Measurements from ENCODE around the gene RAVER1.
"Not testable (repeated sequence)": the region's sequence is repeated elsewhere in the genome, so short reads cannot be mapped to it uniquely, and the experiment has no call there.

RAVER1 gene, protein sequence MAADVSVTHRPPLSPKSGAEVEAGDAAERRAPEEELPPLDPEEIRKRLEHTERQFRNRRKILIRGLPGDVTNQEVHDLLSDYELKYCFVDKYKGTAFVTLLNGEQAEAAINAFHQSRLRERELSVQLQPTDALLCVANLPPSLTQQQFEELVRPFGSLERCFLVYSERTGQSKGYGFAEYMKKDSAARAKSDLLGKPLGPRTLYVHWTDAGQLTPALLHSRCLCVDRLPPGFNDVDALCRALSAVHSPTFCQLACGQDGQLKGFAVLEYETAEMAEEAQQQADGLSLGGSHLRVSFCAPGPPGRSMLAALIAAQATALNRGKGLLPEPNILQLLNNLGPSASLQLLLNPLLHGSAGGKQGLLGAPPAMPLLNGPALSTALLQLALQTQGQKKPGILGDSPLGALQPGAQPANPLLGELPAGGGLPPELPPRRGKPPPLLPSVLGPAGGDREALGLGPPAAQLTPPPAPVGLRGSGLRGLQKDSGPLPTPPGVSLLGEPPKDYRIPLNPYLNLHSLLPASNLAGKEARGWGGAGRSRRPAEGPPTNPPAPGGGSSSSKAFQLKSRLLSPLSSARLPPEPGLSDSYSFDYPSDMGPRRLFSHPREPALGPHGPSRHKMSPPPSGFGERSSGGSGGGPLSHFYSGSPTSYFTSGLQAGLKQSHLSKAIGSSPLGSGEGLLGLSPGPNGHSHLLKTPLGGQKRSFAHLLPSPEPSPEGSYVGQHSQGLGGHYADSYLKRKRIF

DNA sequence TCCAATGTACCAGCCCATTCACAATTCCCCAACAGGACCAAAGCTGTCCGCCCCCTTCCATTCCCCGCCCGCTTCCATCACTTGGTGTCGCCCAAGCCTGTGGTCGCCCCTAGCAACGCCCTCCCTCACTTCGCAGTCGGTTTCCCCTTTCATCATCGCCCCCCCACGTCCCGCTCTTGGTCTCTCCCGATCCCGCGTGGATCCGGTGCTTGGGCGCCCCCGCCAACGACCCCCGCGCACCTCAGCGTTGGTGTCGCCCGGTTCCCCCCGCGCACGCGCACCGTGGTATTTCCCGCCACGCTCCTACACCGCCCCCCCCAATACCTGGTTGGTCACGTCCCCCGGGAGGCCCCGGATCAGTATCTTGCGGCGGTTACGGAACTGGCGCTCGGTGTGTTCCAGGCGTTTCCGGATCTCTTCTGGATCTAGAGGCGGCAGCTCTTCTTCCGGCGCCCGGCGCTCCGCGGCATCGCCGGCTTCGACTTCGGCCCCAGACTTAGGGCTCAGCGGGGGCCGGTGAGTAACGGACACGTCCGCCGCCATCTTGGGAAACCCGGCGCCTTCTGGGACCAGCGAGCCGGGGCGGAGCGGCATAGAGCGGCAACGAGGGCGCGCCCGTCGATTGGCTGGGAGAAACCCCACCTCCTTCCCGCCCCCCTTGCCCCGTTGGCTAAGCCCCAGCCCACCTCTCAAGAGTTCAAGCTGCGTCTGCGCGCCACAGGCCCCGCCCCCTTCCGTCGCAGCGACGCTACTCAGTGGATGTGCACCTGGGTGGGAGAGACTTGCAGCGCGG is at the start of gene RAVER1:
Gene RAVER1, minus strand, starts transcription at position 565 of the 793 bp plus-strand sequence. Its CDS starts 22 bp downstream, at position 543.
- peak; percentile 93 to 96 for DNase-seq (ENCODE audit: low read depth in 2 of 2, low spot score in 1 of 2)

DNA sequence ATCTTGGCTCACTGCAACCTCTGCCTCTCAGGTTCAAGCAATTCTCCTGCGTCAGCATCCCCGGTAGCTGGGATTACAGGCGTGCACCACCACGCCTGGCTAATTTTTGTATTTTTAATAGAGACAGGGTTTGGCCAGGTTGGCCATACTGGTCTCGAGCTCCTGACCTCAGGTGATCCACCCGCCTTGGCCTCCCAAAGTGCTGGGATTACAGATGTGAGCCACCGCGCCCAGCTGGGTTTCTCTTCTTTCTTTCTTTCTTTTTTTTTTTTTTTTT is 49.8 kb upstream of the RAVER1 start:
- not testable (repeated sequence) for DNase-seq (ENCODE audit: low read depth in 2 of 2, low spot score in 1 of 2)

DNA sequence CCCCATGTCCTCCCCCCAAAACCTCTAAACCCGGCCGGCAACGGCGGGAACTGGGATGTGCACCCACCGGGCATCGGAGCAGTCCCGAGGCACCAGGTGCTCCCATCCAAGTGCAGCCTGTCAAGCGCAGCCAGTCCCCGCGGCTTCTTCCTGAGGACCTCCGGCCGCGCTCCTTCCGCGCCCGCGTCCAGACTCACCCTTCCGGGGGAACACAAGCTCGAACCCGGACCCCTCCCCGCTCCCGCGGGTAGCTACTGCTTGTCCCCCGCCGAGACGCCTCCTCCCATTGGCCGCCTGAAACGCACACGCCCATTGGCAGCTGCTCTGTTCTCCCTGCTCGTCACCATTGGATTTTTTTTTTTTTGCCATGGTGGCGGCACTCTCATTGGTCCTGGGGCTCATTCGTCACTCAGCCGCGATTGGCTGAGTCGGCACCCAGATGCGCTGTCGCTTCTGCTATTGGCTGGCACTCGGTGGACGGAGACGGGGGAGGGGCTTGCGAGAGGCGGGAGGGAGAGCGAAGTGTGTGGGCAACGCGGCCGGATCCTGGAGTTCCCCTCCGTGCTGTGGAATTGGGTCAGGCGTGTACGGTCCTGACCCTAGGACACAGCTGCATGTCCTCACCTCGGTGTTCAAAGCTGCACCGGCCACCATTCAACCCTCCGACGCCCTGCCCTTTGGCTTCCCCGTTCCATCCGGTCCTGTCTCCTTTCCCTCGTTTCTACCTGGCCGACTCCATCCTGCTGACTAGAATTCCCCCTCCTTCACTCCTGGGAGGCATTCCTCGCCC is 47.2 kb upstream of the RAVER1 start, which contains the start of gene TYK2:
Gene TYK2, minus strand, starts transcription at position 260 of the 790 bp plus-strand sequence. CDS start 2,166 bp downstream, outside the sequence.
- DNase-seq (ENCODE audit: low read depth in 2 of 2, low spot score in 1 of 2) = peak; percentile 85 to 88

DNA sequence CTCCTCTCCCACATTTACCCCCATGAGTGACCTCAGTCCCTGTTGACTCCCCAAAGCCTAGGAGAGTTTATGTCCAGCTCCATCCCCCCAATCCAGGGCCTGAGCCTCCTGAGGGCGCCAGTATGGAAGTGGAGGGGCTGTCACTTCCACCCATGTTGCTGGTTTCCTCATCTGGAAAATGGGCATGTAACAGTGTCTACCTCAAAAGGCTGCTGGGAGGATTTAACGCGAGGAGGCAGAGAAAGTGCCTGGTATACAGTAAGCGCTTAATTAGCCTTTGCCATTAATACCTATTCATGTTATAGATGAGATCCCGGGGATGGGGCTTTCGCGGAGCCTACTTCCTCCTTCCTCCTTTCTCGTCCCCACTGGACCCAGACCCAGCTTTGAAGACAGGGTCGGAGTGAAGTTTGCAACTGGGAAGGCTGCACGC is 46.6 kb upstream of the RAVER1 start:
- DNase-seq (ENCODE audit: low read depth in 2 of 2, low spot score in 1 of 2) = no peak

DNA sequence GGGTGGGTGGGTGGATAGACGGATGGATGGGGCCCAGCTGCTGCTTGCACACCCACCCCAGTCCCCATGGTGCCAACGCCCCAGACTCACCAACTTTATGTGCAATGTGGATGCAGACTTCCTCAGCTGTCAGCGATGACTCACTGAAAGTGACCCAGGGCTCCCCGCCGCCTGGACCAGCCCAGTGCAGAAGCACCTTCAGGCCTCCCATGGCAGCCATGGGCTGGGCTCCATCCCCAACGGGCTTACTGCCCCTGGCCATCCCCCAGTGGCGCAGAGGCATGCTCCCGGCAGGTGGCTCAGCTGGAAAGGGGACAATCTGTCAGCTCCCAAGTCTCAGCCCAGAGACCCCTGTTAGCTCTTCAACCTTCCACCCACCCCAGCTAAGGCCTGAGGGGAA is 44.8 kb upstream of the RAVER1 start:
- no peak for DNase-seq (ENCODE audit: low read depth in 2 of 2, low spot score in 1 of 2)

DNA sequence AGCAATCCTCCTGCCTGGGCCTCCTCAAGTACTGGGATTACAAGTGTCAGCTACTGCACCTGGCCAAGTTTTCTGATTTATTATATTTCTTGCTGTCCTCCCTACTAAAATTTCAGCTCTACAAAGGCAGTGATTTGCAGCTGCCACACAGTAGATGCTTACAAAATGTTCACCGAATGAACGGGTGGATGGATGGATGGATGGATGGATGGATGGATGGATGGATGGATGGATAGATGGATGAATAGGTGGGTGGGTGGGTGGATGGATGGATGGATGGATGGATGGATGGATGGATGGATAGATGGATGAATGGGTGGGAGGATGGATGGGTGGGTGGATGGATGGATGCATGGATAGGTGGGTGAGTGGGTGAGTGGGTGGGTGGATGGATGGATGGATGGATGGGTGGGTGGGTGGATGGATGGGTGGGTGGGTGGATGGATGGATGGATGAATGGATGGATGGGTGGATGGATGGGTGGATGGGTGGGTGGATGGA is 43.9 kb upstream of the RAVER1 start:
- not testable (repeated sequence) for DNase-seq (ENCODE audit: low read depth in 2 of 2, low spot score in 1 of 2)

DNA sequence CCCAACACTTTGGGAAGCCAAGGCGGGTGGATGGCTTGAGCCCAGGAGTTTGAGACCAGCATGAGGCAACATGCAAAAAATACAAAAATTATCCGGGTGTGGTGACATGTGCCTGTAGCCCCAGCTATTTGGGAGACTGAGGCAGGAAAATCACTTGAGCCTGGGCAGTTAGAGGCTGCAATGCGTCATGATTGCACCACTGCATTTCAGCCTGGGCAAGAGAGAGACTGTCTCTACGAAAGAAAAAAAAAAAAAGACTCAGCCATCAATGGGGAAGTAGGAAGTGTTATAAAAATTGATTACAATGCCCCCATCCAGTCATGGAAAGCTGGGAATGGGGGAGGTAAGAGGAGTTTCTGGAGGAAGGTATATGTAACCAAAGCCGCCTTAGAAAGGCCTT is 41.6 kb upstream of the RAVER1 start:
- DNase-seq (ENCODE audit: low read depth in 2 of 2, low spot score in 1 of 2) = no peak

DNA sequence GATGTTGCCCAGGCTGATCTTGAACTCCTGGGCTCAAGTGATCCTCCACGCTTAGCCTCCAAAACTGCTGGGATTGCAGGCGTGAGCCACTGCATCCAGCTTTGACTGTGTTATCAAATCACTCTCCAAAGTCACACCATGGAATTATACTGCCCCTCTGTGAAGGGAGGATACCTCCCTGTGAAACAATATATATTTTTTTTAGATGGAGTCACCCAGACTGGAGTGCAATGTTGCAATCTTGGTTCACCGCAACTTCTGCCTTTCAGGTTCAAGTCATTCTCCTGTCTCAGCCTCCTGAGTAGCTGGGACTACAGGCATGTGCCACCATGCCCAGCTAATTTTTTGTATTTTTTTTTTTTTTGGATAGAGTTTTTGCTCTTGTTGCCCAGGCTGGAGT is 39.4 kb upstream of the RAVER1 start:
- DNase-seq (ENCODE audit: low read depth in 2 of 2, low spot score in 1 of 2) = no peak

DNA sequence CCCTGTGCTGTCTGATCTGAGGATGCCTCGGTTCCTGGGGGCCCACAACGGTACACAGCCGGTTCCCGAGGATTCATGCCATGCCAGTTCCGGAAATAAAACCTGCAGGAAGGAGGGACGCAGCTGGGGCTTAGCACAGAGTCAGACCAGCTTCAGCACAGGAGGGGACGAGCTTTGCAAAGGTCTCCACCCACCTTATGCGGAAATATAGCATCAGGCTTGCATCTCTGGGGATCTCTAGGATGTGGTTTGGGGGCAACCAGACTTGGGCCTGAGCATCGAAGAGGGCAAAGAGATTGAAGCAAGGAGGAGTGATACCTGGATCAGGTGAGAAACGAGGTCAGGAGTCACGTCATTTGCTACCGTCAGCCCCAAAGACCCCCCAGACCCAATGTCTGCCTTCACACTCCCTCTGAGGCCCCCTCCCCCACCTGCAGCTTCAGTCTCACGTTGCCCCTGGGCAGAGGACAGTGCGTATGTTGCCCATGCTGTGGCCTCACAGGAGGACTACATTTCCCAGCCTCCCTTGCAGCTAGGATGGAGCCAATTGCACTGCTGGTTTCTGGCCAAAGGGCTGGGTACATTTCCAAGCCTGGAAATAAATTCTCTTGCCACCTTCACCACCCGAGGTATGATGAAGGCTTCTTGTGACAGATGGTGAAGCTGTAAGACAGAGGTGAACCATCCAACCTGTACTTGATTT is 34.9 kb upstream of the RAVER1 start:
- DNase-seq (ENCODE audit: low read depth in 2 of 2, low spot score in 1 of 2) = no peak

DNA sequence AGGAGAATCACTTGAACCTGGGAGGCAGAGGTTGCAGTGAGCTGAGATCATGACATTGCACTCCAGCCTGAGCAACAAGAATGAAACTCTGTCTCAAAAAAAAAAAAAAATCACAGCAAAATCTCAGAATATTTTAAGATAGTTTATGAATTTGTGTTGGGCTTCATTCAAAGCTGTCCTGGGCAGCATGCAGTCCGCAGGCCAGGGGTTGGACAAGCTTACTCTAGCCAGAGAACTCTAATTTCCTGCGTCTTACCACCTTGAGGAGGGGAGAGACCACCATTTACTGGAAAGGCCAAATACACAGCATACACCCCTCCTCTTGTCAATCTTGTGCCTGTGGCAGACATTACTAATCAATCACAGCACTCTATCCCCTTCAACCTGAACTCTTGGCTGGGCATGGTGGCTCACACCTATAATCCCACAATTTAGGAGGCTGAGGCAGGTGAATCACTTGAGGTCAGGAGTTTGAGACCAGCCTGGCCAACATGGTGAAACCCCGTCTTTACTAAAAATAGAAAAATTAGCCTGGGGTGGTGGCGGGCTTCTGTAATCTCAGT is 33.7 kb upstream of the RAVER1 start:
- not testable (repeated sequence) for DNase-seq (ENCODE audit: low read depth in 2 of 2, low spot score in 1 of 2)

DNA sequence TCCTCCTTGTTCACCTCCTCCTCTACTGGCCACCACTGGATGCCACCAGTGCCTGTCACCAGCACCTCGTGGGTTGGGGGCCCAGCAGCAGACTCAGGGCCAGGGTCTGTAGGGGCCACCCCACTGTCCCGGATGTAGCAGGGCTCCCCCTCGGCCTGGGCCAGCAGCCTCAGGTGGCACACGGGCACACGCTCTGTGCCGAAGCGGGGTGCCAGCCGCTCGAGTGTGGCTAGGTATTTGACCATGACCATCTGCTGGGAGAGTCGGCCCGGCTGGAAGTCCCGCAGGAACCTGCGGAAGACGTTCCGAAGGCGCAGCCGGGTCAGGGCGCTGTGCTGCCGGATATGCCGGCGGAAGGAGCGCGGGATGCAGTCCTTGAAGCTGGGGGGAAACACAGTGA is 32.2 kb upstream of the RAVER1 start:
- DNase-seq (ENCODE audit: low read depth in 2 of 2, low spot score in 1 of 2) = no peak

DNA sequence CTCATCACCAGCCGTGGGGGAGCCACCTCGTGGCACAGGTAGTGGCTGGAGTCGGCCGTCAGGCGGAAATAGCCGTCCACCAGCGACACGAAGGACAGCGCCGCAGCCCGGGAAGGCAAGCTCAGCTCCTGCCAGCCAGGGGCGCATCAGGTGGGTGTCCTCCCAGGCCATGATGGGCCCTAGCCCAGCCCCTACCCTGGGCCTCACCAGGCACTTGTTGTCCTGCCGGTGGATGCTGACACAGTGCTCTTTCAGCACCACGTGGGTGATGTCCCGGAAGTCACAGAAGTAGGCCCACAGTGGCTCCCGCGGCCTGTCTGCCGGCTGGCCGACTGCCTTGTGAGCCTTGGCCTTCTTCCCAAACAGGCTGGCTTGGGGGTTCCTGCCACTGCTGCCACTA is 31.3 kb upstream of the RAVER1 start:
- no peak for DNase-seq (ENCODE audit: low read depth in 2 of 2, low spot score in 1 of 2)

DNA sequence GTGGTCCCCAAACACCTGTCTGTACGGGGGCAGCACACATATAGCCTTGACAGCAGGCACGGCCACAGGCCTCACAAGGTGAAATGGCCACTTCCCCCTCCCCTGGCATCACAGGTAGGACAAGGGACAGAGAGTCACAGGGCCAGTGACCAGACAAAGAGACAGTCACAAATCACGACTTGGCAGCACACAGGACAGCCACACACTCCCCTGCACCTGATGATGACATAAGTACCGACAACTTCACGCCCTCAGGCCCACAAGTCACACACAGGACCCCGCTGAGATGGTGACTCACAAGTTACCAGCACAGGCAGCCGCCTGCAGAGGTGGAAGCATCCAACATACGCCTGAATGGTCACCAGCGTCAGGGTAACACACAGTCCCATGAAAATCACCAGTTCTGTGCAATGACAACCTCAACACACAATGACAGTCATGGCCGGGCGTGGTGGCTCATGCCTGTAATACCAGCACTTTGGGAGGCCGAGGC is 30.5 kb upstream of the RAVER1 start:
- DNase-seq (ENCODE audit: low read depth in 2 of 2, low spot score in 1 of 2) = no peak

DNA sequence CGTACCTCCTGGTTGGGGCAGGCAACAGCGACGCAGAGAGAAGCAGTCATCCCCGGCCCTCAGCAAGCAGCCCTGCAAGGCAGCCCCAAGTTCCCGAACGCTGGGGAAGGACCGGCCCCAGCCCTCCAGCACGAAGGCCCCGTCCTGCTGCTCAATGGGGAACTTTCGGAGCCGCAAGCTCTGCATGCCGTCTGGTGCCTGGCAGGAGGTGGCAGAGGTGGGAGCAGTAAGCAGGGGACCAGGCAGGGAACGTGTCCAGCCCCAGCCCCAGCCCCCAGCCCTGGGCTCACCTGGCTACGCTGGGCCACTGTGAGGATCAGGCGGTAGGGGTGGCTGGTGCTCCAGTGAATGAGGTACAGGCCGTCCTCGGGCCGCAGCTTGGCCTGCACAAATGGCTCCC is 28.9 kb upstream of the RAVER1 start:
- no peak for DNase-seq (ENCODE audit: low read depth in 2 of 2, low spot score in 1 of 2)

DNA sequence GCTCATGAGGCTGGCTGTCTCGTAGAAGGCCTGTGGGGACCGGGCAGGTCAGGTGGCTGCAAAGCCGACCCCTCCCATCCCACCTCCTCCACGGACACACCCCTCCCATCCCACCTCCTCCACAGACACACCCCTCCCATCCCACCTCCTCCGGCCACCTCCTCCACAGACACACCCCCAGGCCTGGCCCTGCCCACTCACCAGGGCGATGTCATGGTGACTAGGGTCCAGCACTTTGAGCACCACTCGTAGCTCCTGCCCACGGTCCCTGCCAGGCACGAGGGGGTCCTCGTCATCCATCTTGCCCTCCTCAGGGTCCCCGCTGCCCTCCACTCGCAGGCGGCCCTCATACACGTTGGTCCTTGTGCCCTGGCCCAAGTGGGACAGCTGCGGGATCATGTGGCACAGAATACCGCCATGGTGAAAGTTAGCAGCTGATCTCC is 28.3 kb upstream of the RAVER1 start:
- DNase-seq (ENCODE audit: low read depth in 2 of 2, low spot score in 1 of 2) = no peak

DNA sequence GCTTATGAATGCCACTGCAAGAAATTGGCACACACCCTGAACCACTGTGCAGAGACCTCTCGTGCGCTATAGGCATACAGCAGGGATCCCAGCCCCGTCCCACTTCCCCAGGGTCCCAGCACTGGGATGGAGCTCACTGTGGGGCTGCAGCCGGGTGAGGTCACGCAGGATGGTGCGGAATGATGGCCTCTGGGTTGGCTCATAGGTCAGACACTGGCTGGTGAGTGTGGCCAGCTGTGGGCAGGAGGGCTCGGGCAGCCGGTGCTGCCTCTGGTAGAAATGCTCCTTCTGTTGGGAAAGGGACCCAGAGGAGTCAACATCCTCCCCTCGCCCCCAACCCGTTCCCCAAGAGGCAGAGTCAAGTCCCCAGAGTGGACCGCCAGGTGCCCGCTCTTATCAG is 23.1 kb upstream of the RAVER1 start:
- no peak for DNase-seq (ENCODE audit: low read depth in 2 of 2, low spot score in 1 of 2)

DNA sequence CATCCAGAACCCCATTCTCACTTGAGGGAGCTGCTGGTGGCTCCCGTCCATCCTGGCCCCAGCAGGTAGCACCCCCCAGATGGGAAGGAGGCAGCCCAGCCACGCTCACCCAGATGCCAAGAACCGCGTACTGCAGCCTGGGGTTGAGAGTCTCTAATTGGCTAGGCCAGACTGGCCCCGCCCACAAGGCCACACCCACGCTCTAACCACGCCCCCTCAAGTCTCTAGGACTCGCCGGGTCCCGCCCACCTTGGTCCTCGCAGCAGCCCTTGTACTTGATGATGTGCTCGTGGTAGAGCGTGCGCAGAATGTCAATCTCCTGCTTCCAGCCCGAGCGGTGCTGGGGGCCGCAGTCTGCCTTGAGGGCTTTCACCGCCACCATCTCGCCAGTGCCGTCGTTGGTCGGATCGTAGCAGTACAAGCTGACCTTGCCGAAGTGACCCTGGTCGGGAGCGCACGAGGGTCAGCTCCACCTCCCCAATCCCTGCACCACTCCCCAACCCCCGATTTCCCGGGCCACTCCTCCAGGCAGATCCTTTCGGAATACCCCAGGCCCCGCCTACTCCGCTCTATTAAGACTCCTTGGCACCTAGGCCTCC is 20.6 kb upstream of the RAVER1 start:
- no peak for DNase-seq (ENCODE audit: low read depth in 2 of 2, low spot score in 1 of 2)

DNA sequence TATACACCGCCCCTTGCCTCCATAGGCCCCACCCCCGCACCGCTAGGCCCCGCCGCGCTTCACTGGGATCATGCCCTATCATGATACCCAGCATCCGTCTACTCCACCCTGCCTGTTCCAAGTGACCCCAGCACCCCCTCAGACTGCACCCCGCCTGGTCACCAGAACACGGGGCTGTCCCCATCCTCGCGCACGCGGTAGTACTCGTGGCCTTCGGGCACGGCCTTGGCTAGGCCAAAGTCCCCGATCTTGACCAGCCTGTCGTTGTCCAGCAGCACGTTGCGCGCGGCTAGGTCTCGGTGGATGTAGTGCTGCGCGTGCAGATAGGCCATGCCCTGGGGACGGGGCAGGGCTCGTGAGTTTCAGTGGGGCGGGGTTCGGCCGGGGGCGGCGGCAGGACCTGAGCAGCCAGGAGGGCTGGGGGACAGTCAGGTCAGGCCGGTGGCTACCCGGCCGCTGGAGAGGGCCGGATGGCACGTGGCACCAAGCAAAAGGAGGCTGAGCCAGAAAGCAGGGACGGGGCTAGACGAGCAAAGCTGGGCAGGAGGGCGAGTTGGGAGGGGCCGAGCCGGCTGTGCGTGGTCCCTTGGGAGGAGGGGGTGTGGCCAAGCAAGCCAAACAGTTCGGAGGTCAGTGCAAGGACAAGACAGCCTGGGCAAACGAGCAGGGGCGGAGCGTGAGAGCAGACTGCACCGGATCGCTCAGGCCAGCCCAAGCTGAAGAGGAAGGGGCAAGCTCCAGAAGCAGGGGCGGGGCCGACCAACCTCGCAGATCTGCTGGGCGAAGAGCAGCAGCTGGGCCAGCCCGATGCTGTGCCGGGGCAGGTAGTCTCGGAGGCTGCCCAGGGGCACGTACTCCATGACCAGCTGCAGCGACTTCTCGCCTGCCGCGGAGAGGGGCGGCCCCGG is 19.7 kb upstream of the RAVER1 start:
- no peak for DNase-seq (ENCODE audit: low read depth in 2 of 2, low spot score in 1 of 2)
